ENCODE measurements around the gene MAPKAPK2. TPM values are rescaled to one million over a fixed set of nuclear protein-coding genes. Genes with fewer than 3 reads are reported as not detected.
"Not testable (repeated sequence)": the region's sequence is repeated elsewhere in the genome, so short reads cannot be mapped to it uniquely, and the experiment has no call there.

Gene MAPKAPK2
- total RNA-seq, 1 experiment from 2014 or later: 96.2 TPM

- Mint-ChIP-seq H3K36me3 (ENCODE audit: insufficient read depth, unreplicated experiment) (no peaks in the 10 kb centered on the region), H3K9me3 (ENCODE audit: low read depth, unreplicated experiment) (no peaks in the 10 kb centered on the region), H3K27me3 (ENCODE audit: unreplicated experiment) (peaks cover 70% of the 10 kb centered on the region), H3K27ac (ENCODE audit: unreplicated experiment) (no peak within 1 kb of the TSS), H3K4me3 (ENCODE audit: low read depth, unreplicated experiment) (no peak within 1 kb of the TSS), H3K4me1 (ENCODE audit: low read depth, unreplicated experiment) (no peaks in the 10 kb centered on the region)
- CTCF ChIA-PET: interaction anchor here (1.3 kb wide), 1 partner anchor 137 kb away, joined by 3 read pairs; no protein-coding TSS in a partner anchor
- intact Hi-C loops (cut with micrococcal nuclease; ENCODE audit: unreplicated experiment): no loop called here
- no peak for TF ChIP-seq CTCF (IDR thresholded peaks at IDR 0.05; ENCODE audit: unreplicated experiment)
- BruUV-seq (replicated peaks): no TSS peak
- no peak for DNase-seq
Measured at GRCh38 chr1:206772243-206772937, 87.7 kb downstream of the MAPKAPK2 start, which contains the start of gene IL10. Gene IL10 (minus strand): TSS chr1:206772494. CDS start chr1:206772435, 59 bp downstream.

GRCh38 chr1:206774093-206774492 lies 89.4 kb downstream of the MAPKAPK2 start:
- peaks cover 67% of the 10 kb centered on the region for H3K27me3 Mint-ChIP-seq (ENCODE audit: unreplicated experiment)
- TF ChIP-seq CTCF (IDR thresholded peaks at IDR 0.05; ENCODE audit: unreplicated experiment): no peak
- H3K27ac Mint-ChIP-seq (ENCODE audit: unreplicated experiment): no peak overlapping the region
- no TSS peak for BruUV-seq (replicated peaks)
- no peak overlapping the region for H3K4me3 Mint-ChIP-seq (ENCODE audit: low read depth, unreplicated experiment)
- no peak for DNase-seq
- no peaks in the 10 kb centered on the region for H3K9me3 Mint-ChIP-seq (ENCODE audit: low read depth, unreplicated experiment)
- CTCF ChIA-PET: interaction anchor here (0.6 kb wide), 1 partner anchor 1708 kb away, joined by 4 read pairs; no protein-coding TSS in a partner anchor
- no peaks in the 10 kb centered on the region for H3K36me3 Mint-ChIP-seq (ENCODE audit: insufficient read depth, unreplicated experiment)
- H3K4me1 Mint-ChIP-seq (ENCODE audit: low read depth, unreplicated experiment): no peaks in the 10 kb centered on the region
- intact Hi-C loops (cut with micrococcal nuclease; ENCODE audit: unreplicated experiment): no loop called here

- Mint-ChIP-seq H3K27me3 (ENCODE audit: unreplicated experiment) (peaks cover 45% of the 10 kb centered on the region), H3K27ac (ENCODE audit: unreplicated experiment) (no peak overlapping the region), H3K4me1 (ENCODE audit: low read depth, unreplicated experiment) (no peaks in the 10 kb centered on the region), H3K4me3 (ENCODE audit: low read depth, unreplicated experiment) (no peak overlapping the region), H3K9me3 (ENCODE audit: low read depth, unreplicated experiment) (no peaks in the 10 kb centered on the region), H3K36me3 (ENCODE audit: insufficient read depth, unreplicated experiment) (no peaks in the 10 kb centered on the region)
- CTCF ChIA-PET: interaction anchor here (0.7 kb wide), 1 partner anchor 1088 kb away, joined by 3 read pairs; no protein-coding TSS in a partner anchor
- no peak for DNase-seq
- intact Hi-C loops (cut with micrococcal nuclease; ENCODE audit: unreplicated experiment): no loop called here
- no TSS peak for BruUV-seq (replicated peaks)
- TF ChIP-seq CTCF (IDR thresholded peaks at IDR 0.05; ENCODE audit: unreplicated experiment): no peak
Measured at GRCh38 chr1:206776229-206776628, 91.5 kb downstream of the MAPKAPK2 start.

- no TSS peak for BruUV-seq (replicated peaks)
- no peak for DNase-seq
- no peaks in the 10 kb centered on the region for H3K9me3 Mint-ChIP-seq (ENCODE audit: low read depth, unreplicated experiment)
- H3K4me1 Mint-ChIP-seq (ENCODE audit: low read depth, unreplicated experiment): no peaks in the 10 kb centered on the region
- no peak overlapping the region for H3K27ac Mint-ChIP-seq (ENCODE audit: unreplicated experiment)
- H3K4me3 Mint-ChIP-seq (ENCODE audit: low read depth, unreplicated experiment): no peak overlapping the region
- peaks cover 27% of the 10 kb centered on the region for H3K27me3 Mint-ChIP-seq (ENCODE audit: unreplicated experiment)
- CTCF ChIA-PET: no interaction called here
- no peaks in the 10 kb centered on the region for H3K36me3 Mint-ChIP-seq (ENCODE audit: insufficient read depth, unreplicated experiment)
- no peak for TF ChIP-seq CTCF (IDR thresholded peaks at IDR 0.05; ENCODE audit: unreplicated experiment)
- intact Hi-C loops (cut with micrococcal nuclease; ENCODE audit: unreplicated experiment): no loop called here
Measured at GRCh38 chr1:206778031-206778430, 93.3 kb downstream of the MAPKAPK2 start.

- H3K27me3 Mint-ChIP-seq (ENCODE audit: unreplicated experiment): peaks cover 21% of the 10 kb centered on the region
- H3K9me3 Mint-ChIP-seq (ENCODE audit: low read depth, unreplicated experiment); H3K27ac Mint-ChIP-seq (ENCODE audit: unreplicated experiment); DNase-seq; intact Hi-C loops (cut with micrococcal nuclease; ENCODE audit: unreplicated experiment); H3K4me3 Mint-ChIP-seq (ENCODE audit: low read depth, unreplicated experiment); BruUV-seq (replicated peaks); H3K4me1 Mint-ChIP-seq (ENCODE audit: low read depth, unreplicated experiment); CTCF ChIA-PET; H3K36me3 Mint-ChIP-seq (ENCODE audit: insufficient read depth, unreplicated experiment): not testable (repeated sequence)
Measured at GRCh38 chr1:206778911-206779310, 94.2 kb downstream of the MAPKAPK2 start.

All from Calu3 (cell line).